WERI-Rb-1 (cell line): Measurements from ENCODE around the gene CSNK1G3.

Experiments used
- DNase-seq: peaks from one replicate; pipeline ENCODE4 v3.0.0-alpha.2; 2020
- H3K27ac ChIP-seq: fragments of 250-450 bp; sonication (Bioruptor Pico); 2 replicates; pipeline ENCODE4 v1.5.1; 2020; ENCODE audit warnings: mild to moderate bottlenecking, moderate library complexity
- H3K27me3 ChIP-seq: fragments of 250-450 bp; sonication (Bioruptor Pico); 2 replicates; pipeline ENCODE4 v1.5.1; 2021; ENCODE audit warnings: mild to moderate bottlenecking, low read depth, moderate library complexity; ENCODE audit not compliant: insufficient read depth, severe bottlenecking
- H3K36me3 ChIP-seq: fragments of 250-450 bp; sonication (Bioruptor Pico); 2 replicates; pipeline ENCODE4 v1.5.1; 2020; ENCODE audit warnings: mild to moderate bottlenecking, moderate library complexity
- H3K4me3 ChIP-seq: 2 replicates; pipeline ENCODE4 v1.5.1; 2011; ENCODE audit warnings: low read depth, mild to moderate bottlenecking, control low read depth, low read length
- H3K9me3 ChIP-seq: fragments of 250-450 bp; sonication (Bioruptor Pico); 2 replicates; pipeline ENCODE4 v1.5.1; 2021; ENCODE audit warnings: mild to moderate bottlenecking, moderate library complexity; ENCODE audit not compliant: severe bottlenecking
- TF ChIP-seq, protein P1 (sequence below): IDR thresholded peaks from 2 replicates; pipeline ENCODE4 v1.5.1; 2011; ENCODE audit warnings: low read depth, mild to moderate bottlenecking, control low read depth, inconsistent platforms, low read length

The CSNK1G3 gene

DNA sequence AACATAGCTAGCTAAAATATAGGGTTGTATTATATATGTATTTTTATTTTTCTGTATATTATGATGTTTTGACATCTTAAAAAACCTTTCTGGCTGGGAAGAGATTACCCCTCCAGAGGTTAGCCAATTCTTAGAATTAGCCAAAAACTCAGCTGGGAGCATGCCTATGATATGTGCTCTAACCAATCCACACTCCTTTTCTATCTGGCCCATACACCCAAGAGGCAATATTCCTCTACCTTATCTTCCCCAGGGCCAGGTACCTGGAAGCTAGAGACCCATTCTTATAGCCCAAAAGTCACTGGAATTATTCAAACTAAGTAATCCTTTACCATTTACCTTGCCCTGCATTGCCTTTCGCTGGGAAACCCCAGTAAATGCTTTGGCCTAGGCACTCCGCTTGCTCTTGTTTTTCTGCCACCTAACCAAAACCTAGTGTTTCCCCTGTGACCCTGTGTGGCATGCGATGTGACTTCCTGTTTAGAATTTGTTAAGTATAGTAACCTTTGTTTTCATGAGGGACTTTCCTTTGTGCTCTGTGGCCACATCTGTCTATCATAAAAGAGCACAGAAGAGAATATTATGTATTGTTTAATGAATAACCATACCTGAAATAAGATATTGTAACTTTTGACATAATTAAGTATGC lies 37.4 kb downstream of the CSNK1G3 start:
- Histone ChIP-seq H3K36me3 (no peaks in the 10 kb centered on the region), H3K27me3 (no peaks in the 10 kb centered on the region), H3K27ac (no peak overlapping the region), H3K9me3 (no peaks in the 10 kb centered on the region), H3K4me3 (no peak overlapping the region)
- no peak for DNase-seq
- TF ChIP-seq, protein P1, sequence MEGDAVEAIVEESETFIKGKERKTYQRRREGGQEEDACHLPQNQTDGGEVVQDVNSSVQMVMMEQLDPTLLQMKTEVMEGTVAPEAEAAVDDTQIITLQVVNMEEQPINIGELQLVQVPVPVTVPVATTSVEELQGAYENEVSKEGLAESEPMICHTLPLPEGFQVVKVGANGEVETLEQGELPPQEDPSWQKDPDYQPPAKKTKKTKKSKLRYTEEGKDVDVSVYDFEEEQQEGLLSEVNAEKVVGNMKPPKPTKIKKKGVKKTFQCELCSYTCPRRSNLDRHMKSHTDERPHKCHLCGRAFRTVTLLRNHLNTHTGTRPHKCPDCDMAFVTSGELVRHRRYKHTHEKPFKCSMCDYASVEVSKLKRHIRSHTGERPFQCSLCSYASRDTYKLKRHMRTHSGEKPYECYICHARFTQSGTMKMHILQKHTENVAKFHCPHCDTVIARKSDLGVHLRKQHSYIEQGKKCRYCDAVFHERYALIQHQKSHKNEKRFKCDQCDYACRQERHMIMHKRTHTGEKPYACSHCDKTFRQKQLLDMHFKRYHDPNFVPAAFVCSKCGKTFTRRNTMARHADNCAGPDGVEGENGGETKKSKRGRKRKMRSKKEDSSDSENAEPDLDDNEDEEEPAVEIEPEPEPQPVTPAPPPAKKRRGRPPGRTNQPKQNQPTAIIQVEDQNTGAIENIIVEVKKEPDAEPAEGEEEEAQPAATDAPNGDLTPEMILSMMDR: no peak

DNA sequence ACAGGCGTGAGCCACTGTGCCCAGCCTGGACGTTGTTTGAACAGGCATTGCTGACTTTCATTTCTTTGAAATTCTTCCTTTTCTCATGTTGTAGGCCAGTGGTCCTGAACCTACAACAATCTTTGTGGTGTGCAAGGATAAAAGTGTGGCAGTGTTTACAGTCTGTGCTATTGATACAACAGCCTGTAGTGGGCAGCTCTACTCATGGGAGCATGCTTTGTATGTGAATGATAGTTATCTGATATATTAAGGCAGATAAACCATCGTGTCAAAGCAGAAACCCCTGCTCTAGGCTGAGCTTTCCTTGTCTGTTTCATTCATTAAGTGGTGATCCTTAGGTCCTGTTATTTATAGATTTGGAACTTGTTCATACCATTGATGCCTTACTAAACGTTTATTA lies 42.6 kb downstream of the CSNK1G3 start:
- TF ChIP-seq, protein P1: no peak
- H3K27ac ChIP-seq: no peak overlapping the region

GRCh38 chr5:123557907-123558306 lies 45.9 kb downstream of the CSNK1G3 start:
- no peak overlapping the region for H3K4me3 ChIP-seq
- TF ChIP-seq, protein P1: no peak

More for the DNA sequence above, 42.6 kb downstream of the CSNK1G3 start:
- Histone ChIP-seq H3K36me3 (no peaks in the 10 kb centered on the region), H3K27me3 (no peaks in the 10 kb centered on the region), H3K9me3 (no peaks in the 10 kb centered on the region), H3K4me3 (no peak overlapping the region)
- no peak for DNase-seq

GRCh38 chr5:123558762-123559433 lies 46.9 kb downstream of the CSNK1G3 start:
- Histone ChIP-seq H3K27me3 (no peaks in the 10 kb centered on the region), H3K27ac (no peak overlapping the region), H3K9me3 (no peaks in the 10 kb centered on the region), H3K36me3 (no peaks in the 10 kb centered on the region), H3K4me3 (no peak overlapping the region)
- no peak for DNase-seq
- TF ChIP-seq, protein P1: no peak

More at GRCh38 chr5:123557907-123558306, 45.9 kb downstream of the CSNK1G3 start:
- Histone ChIP-seq H3K36me3 (no peaks in the 10 kb centered on the region), H3K27me3 (no peaks in the 10 kb centered on the region), H3K9me3 (no peaks in the 10 kb centered on the region), H3K27ac (no peak overlapping the region)
- no peak for DNase-seq

DNA sequence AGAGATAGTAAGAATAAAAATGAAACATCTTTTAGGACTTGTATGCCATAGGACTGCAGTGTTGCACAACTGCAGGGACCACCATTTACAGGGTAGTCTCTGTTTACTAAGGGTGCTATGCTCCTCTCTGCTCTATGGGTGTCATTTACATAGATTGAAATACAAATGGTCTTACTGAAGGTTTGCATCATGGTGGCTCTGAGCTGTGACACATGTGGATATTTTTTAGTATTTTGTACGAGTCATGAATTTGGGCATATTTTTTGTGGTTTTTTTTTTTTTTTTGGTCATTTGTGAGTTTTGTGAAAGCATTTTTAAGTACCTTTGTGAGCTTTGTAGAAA lies 47.4 kb downstream of the CSNK1G3 start:
- no peaks in the 10 kb centered on the region for H3K27me3 ChIP-seq
- TF ChIP-seq, protein P1: no peak
- H3K4me3 ChIP-seq: no peak overlapping the region
- H3K9me3 ChIP-seq: no peaks in the 10 kb centered on the region
- no peak overlapping the region for H3K27ac ChIP-seq
- no peaks in the 10 kb centered on the region for H3K36me3 ChIP-seq
- DNase-seq: no peak
